ENCODE results near the gene C10orf90. TPM values are rescaled to one million over a fixed set of nuclear protein-coding genes. Genes with fewer than 3 reads are reported as not detected.

Gene C10orf90
- total RNA-seq, 2 donors from 2014 or later, result not detected

DNA sequence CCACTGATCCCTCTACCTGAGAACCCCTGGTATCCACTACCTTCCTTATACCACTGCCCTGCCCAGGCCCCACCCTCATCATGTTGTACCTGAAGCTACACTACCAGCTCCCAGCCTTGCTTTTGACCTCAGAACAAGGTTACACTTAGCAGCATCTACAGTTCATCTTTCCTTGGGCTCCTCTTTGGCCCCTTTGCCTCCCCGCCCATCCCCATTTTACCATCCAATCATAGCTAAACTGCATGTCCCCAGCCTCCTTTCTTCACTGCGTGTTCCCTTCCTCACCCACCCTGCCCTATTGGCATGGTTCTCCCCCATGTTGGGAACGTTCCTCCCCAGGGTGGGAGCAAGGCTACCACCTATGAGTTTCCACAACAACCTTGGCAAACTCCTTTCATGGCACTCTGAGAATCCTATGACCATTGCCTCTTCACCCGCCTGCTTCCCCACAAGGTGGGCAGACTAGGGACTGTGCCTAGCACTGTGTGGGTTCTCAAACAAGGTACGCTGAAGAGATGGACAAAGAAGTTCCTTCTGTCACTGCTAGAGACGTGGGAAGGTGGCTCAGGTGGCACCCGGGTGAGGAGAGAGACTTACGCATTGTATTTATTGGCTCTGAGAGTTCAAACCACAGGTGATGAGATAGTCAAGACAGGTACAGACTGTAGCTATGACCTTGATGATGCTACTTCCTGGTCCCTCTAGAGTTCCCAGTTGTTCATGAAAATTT lies 215.3 kb downstream of the C10orf90 start:
- Mint-ChIP-seq H3K27ac (no peak overlapping the region), H3K4me1 (ENCODE audit: low read depth in 2 of 2) (peaks cover 0 to 3% of the 10 kb centered on the region in 2 donors), H3K4me3 (no peak overlapping the region), H3K36me3 (no peaks in the 10 kb centered on the region), H3K9me3 (no peaks in the 10 kb centered on the region), H3K27me3 (peaks cover 5 to 6% of the 10 kb centered on the region in 2 donors)
- ATAC-seq (no peak), DNase-seq (ENCODE audit: low spot score) (no peak)

DNA sequence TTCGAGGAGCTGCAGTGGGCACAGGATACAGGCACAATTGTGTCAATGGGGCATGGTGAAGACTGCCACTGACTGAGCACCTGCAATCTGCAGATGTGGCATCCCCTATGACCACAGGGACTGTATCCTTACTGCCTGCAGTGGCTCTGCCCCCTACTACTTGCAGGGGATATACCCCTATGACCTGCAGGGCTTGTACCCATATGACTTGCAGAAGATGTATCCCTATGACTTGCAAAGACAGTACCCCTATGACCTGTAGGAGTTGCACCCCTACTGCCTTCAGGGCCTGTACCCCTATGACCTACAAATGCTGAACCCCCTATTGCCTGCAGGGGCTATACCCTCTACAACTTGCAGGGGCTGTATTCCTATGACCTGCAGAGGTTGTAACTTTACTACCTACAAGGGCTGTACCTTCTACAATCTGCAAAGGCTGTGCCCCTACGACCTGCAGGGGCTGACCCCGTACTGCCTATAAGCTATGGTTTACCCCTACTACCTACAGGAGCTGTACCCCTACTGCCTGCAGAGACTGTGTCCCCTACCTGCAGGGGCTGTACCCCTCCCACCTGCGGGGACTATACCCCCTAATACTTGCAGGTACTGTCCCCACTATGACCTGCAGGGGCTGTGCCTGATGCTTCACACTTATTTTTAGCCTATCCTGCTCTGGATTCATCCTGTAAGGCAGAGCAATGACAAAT lies 216.3 kb downstream of the C10orf90 start:
- peaks cover 0 to 3% of the 10 kb centered on the region in 2 donors for H3K4me1 Mint-ChIP-seq (ENCODE audit: low read depth in 2 of 2)
- H3K27me3 Mint-ChIP-seq, result peaks cover 6 to 12% of the 10 kb centered on the region in 2 donors
- H3K27ac Mint-ChIP-seq, result no peak overlapping the region
- no peak overlapping the region for H3K4me3 Mint-ChIP-seq
- no peaks in the 10 kb centered on the region for H3K9me3 Mint-ChIP-seq
- DNase-seq (ENCODE audit: low spot score) (no peak), ATAC-seq (peak; percentile 11 to 30)
- no peaks in the 10 kb centered on the region for H3K36me3 Mint-ChIP-seq

DNA sequence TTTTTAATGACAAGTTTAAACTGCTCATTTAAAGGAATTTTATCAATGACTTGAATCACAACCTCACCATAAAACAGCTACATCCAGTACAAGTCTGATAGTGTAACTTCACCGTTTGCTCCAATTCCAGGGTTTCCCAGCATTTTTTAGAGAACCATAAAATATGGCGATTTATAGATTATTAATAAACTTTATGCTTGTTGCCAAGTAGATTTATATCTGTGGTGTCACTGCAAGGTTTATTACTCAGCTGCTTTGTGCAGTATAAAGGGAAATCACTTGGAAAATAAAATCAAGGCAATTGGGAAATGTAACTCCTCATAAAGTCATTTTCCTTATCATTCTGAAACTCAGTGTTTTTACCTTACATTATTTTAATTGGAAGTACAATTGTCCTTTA lies 218.2 kb downstream of the C10orf90 start:
- no peak overlapping the region for H3K4me3 Mint-ChIP-seq
- H3K4me1 Mint-ChIP-seq (ENCODE audit: low read depth in 2 of 2), result peaks cover 0 to 3% of the 10 kb centered on the region in 2 donors
- no peak for DNase-seq (ENCODE audit: low spot score)
- no peaks in the 10 kb centered on the region for H3K36me3 Mint-ChIP-seq
- no peaks in the 10 kb centered on the region for H3K9me3 Mint-ChIP-seq
- H3K27me3 Mint-ChIP-seq, result peaks cover 8 to 19% of the 10 kb centered on the region in 2 donors
- no peak overlapping the region for H3K27ac Mint-ChIP-seq
- no peak for ATAC-seq

DNA sequence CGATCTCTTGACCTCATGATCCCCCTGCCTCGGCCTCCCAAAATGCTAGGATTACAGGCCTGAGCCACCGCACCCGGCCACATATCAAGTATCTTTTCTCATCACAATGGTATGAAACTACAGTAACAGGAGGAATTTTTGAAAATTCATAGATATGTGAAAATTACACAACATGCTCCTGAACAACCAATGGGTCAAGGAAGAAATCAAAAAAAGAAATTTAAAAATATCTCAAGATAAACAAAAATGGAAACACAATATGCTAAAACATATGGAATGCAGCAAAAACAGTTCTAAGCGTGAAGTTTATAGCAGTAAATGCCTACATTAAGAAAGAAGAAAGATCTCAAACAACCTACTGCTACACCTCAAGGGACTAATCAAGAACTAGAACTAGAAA lies 222.4 kb downstream of the C10orf90 start:
- H3K4me1 Mint-ChIP-seq (ENCODE audit: low read depth in 2 of 2), result no peaks in the 10 kb centered on the region
- H3K27ac Mint-ChIP-seq, result no peak overlapping the region
- H3K27me3 Mint-ChIP-seq, result peaks cover 21 to 30% of the 10 kb centered on the region in 2 donors
- ATAC-seq (no peak), DNase-seq (ENCODE audit: low spot score) (no peak)
- H3K9me3 Mint-ChIP-seq, result no peaks in the 10 kb centered on the region
- no peak overlapping the region for H3K4me3 Mint-ChIP-seq
- no peaks in the 10 kb centered on the region for H3K36me3 Mint-ChIP-seq

DNA sequence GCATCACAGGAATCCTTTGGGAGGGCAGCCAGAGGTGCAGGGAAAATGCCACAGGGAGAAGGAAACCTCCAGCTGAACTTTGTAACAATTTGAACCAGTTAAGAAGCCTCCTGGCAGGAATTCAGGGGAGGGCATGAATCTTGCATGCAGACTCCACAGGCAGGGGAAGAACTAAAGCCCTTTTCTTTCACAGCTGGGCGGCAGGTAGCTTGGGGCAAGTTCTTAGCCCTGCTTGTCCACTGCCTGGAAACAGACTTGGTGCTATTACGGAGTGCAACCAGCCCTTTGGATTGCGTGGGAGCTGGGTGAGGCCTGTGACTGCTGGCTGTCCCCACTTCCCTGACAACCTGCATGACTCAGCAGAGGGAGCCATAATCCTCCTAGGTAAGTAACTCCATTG lies 230.6 kb downstream of the C10orf90 start:
- Mint-ChIP-seq H3K4me3 (no peak overlapping the region), H3K27me3 (peaks cover 43% of the 10 kb centered on the region in 2 donors), H3K36me3 (no peaks in the 10 kb centered on the region), H3K4me1 (ENCODE audit: low read depth in 2 of 2) (no peaks in the 10 kb centered on the region), H3K9me3 (peaks cover 2% of the 10 kb centered on the region), H3K27ac (no peak overlapping the region)
- DNase-seq (ENCODE audit: low spot score) (no peak), ATAC-seq (no peak)

DNA sequence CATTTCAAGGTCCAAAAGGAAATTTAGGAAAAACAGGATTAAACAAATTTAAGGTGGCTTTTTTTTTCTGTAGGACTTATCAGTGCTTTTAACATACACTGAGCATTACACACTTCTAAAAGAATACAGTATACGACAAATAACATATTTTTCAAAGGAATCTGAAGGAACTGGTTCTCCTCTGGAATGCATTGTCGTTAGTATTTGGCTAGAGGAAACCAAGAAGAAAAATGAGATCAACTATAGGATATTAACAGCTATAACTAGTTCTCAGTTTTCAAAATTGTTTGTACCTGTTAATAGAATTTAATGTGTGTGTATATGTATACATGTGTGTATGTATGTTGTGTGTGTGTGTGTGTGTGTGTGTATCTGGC lies 232.1 kb downstream of the C10orf90 start:
- H3K9me3 Mint-ChIP-seq, result peaks cover 2% of the 10 kb centered on the region
- DNase-seq (ENCODE audit: low spot score), result no peak
- ATAC-seq, result no peak
- H3K4me3 Mint-ChIP-seq, result no peak overlapping the region
- H3K36me3 Mint-ChIP-seq, result no peaks in the 10 kb centered on the region
- no peak overlapping the region for H3K27ac Mint-ChIP-seq
- H3K4me1 Mint-ChIP-seq (ENCODE audit: low read depth in 2 of 2), result no peaks in the 10 kb centered on the region
- H3K27me3 Mint-ChIP-seq, result peaks cover 34% of the 10 kb centered on the region in 2 donors

DNA sequence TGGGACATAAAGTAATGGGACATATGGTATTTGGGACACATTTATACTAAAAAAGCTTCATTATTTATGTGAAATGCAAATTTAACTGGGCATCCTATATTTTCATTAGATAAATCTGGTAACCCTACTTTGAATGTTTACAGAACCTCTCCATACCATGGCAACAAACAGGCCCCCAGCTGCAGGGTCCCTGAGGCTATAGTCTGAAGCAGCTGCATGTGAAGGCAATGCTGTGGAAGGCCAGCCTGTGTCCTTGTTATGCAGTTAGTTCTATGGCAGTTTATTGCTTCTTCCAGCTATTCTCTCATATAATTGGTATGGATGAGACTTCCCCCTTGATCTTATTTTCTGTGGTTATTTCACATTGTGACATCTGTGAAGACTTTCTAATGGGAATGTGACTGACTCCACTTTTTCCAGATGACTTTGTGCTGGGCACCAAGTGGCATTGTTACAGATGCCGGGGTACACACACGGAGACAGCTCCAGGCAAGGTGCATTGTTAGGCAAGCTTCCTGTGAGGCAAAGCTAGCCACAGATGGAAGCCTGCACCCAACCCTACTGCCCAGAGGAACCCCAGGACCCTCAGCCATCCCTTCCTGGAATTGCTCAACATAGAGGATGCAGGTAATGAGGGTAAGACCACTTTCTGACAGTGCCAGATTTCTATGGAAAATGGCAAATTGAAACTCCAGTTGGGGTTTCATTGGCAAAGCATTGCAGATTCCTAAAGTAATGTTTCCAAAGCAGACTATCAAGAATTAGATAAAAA lies 232.7 kb downstream of the C10orf90 start:
- Mint-ChIP-seq H3K4me3 (no peak overlapping the region), H3K9me3 (peaks cover under 1% of the 10 kb centered on the region), H3K36me3 (no peaks in the 10 kb centered on the region), H3K27ac (no peak overlapping the region), H3K27me3 (peaks cover 32% of the 10 kb centered on the region in 2 donors), H3K4me1 (ENCODE audit: low read depth in 2 of 2) (no peaks in the 10 kb centered on the region)
- DNase-seq (ENCODE audit: low spot score), result no peak
- ATAC-seq, result no peak

DNA sequence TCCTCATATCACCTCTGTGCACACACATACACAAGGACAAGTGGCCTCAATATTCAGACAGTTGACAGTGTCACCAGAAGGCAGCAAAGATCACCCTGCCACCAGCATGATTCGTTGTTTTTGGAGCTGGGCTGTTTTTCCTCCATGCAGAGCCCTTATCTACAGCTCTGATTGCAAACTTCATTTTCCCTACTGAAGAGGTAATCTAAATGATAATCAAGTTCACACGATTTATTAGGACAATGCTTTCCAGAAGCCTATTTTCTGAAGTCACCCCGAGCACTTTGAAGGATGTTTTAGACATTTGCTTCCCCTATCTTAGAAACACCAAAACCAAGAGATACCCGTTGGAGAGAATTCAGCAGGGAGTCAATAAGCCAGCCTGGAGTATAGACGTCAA lies 236.3 kb downstream of the C10orf90 start:
- no peak overlapping the region for H3K27ac Mint-ChIP-seq
- H3K9me3 Mint-ChIP-seq, result no peaks in the 10 kb centered on the region
- no peak for DNase-seq (ENCODE audit: low spot score)
- H3K4me1 Mint-ChIP-seq (ENCODE audit: low read depth in 2 of 2), result no peaks in the 10 kb centered on the region
- H3K36me3 Mint-ChIP-seq, result no peaks in the 10 kb centered on the region
- peaks cover 22 to 25% of the 10 kb centered on the region in 2 donors for H3K27me3 Mint-ChIP-seq
- ATAC-seq, result no peak
- H3K4me3 Mint-ChIP-seq, result no peak overlapping the region

DNA sequence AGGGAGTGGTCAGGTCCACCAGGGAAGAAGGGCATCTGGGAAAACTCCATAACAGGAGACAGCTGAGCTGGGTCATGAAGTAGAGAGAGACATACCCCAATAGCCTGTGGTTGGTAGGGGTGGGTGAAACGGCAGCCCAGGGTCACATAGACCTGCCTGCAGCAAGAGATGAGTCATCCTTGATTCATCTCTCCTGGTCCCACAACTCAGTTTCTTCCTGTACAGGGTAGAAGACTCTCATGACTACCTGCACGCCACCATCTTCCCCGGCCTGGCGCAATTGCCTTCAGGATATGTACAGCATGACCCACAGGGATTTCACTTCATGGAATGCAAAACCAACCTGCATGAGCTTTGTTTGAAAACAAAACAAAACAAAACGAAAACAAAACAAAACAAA lies 237.1 kb downstream of the C10orf90 start:
- no peak overlapping the region for H3K27ac Mint-ChIP-seq
- ATAC-seq (no peak), DNase-seq (ENCODE audit: low spot score) (no peak)
- H3K4me3 Mint-ChIP-seq, result no peak overlapping the region
- no peaks in the 10 kb centered on the region for H3K9me3 Mint-ChIP-seq
- peaks cover 17 to 23% of the 10 kb centered on the region in 2 donors for H3K27me3 Mint-ChIP-seq
- H3K36me3 Mint-ChIP-seq, result no peaks in the 10 kb centered on the region
- H3K4me1 Mint-ChIP-seq (ENCODE audit: low read depth in 2 of 2), result no peaks in the 10 kb centered on the region

DNA sequence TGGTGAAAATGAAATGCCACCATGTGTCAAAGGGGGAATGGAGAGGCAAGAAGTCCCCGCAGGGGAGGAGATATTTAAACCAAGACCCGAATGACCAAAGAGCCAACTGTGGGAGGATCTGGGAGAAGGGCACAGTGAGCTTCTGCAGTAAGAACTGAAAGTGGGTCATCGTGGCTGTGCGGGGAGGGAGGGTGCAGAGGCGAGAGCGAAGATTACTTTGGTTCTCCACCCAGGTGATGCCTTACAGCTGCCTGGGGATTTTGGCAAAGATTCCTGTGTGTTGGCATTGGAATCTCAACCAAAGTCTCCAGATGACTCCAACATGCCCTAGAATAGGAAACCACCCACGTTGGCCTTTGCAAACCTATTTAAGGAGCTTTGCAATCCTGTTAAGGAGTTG lies 238.0 kb downstream of the C10orf90 start:
- H3K4me3 Mint-ChIP-seq, result no peak overlapping the region
- no peak overlapping the region for H3K27ac Mint-ChIP-seq
- no peaks in the 10 kb centered on the region for H3K9me3 Mint-ChIP-seq
- no peaks in the 10 kb centered on the region for H3K36me3 Mint-ChIP-seq
- no peak for ATAC-seq
- no peak for DNase-seq (ENCODE audit: low spot score)
- H3K4me1 Mint-ChIP-seq (ENCODE audit: low read depth in 2 of 2), result no peaks in the 10 kb centered on the region
- peaks cover 17 to 24% of the 10 kb centered on the region in 2 donors for H3K27me3 Mint-ChIP-seq

DNA sequence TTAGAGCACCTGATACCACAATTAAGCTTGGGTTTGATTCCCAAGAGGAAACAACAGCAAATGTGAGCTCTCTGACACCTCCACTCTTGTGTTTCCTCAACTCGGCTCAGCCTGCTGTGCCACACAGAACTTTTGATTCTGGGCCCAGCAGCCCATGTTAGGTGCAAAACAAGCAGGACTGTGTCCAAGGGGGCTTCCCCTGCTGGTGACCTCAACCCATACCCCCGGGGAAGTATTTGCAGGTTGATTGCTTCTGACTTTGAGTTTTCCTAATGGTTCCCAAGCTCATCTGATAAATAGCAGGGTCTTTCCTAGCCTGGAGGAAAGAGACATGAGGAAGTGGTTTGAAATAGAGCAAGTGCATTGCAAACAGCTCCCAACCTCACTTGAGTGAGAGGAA lies 238.7 kb downstream of the C10orf90 start:
- no peaks in the 10 kb centered on the region for H3K36me3 Mint-ChIP-seq
- H3K4me3 Mint-ChIP-seq, result no peak overlapping the region
- ATAC-seq (no peak), DNase-seq (ENCODE audit: low spot score) (no peak)
- H3K27ac Mint-ChIP-seq, result no peak overlapping the region
- no peaks in the 10 kb centered on the region for H3K4me1 Mint-ChIP-seq (ENCODE audit: low read depth in 2 of 2)
- no peaks in the 10 kb centered on the region for H3K9me3 Mint-ChIP-seq
- peaks cover 13 to 26% of the 10 kb centered on the region in 2 donors for H3K27me3 Mint-ChIP-seq

DNA sequence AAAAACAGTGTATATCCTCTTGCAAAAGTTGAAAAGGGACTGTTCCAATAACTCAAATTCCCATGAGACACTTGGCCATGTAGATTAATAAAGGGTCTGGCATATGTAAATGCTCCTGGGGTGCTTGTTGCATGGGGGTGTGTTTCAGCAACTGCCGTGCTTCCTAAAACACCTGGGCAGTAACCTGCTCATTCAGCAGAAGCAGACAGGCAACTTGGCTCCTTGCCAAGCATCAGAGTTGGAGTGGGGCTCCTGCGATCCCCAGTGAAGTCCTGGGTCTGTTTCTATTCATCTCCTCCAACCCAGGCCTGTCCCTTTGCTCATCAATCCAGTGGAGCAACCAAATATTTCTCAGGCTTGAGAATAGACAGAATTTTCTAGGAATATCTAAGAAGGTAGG lies 240.0 kb downstream of the C10orf90 start:
- Mint-ChIP-seq H3K27ac (no peak overlapping the region), H3K36me3 (no peaks in the 10 kb centered on the region), H3K9me3 (no peaks in the 10 kb centered on the region), H3K27me3 (peaks cover 12 to 21% of the 10 kb centered on the region in 2 donors), H3K4me3 (no peak overlapping the region), H3K4me1 (ENCODE audit: low read depth in 2 of 2) (peaks cover 0 to 5% of the 10 kb centered on the region in 2 donors)
- DNase-seq (ENCODE audit: low spot score) (no peak), ATAC-seq (no peak)

DNA sequence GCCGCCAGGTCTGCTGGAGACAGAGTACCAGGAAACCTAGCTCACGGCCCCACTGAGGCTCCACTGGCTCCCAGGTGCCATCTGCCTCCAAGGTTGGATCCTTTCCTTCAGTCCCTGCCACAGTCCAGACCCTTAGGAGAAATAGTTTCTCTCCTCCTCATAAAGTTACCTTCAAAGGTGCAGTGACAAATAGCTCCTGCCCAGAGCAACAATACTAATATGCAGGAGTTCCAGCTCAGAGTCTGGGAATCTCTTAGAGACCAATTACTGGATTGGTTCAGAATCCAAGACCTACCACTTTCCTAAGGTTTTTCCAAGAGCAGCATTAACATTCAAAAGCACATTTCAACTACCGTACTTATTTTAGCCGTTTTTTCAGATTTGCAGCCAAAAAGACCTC lies 241.2 kb downstream of the C10orf90 start:
- H3K36me3 Mint-ChIP-seq, result no peaks in the 10 kb centered on the region
- DNase-seq (ENCODE audit: low spot score), result no peak
- no peak overlapping the region for H3K27ac Mint-ChIP-seq
- peaks cover 12 to 28% of the 10 kb centered on the region in 2 donors for H3K27me3 Mint-ChIP-seq
- peaks cover 2% of the 10 kb centered on the region for H3K9me3 Mint-ChIP-seq
- no peak for ATAC-seq
- H3K4me1 Mint-ChIP-seq (ENCODE audit: low read depth in 2 of 2), result peaks cover 0 to 10% of the 10 kb centered on the region in 2 donors
- no peak overlapping the region for H3K4me3 Mint-ChIP-seq

Measured in natural killer cell treated with Interleukin-12 subunit alpha and Interleukin-12 subunit beta and Interleukin-15 and Interleukin-18, amount 100 ng/mL, for 72 hours (primary cell).